ENCODE measurements around the gene FOXJ2.
"Not testable (repeated sequence)": the region's sequence is repeated elsewhere in the genome, so short reads cannot be mapped to it uniquely, and the experiment has no call there.

The FOXJ2 gene

DNA sequence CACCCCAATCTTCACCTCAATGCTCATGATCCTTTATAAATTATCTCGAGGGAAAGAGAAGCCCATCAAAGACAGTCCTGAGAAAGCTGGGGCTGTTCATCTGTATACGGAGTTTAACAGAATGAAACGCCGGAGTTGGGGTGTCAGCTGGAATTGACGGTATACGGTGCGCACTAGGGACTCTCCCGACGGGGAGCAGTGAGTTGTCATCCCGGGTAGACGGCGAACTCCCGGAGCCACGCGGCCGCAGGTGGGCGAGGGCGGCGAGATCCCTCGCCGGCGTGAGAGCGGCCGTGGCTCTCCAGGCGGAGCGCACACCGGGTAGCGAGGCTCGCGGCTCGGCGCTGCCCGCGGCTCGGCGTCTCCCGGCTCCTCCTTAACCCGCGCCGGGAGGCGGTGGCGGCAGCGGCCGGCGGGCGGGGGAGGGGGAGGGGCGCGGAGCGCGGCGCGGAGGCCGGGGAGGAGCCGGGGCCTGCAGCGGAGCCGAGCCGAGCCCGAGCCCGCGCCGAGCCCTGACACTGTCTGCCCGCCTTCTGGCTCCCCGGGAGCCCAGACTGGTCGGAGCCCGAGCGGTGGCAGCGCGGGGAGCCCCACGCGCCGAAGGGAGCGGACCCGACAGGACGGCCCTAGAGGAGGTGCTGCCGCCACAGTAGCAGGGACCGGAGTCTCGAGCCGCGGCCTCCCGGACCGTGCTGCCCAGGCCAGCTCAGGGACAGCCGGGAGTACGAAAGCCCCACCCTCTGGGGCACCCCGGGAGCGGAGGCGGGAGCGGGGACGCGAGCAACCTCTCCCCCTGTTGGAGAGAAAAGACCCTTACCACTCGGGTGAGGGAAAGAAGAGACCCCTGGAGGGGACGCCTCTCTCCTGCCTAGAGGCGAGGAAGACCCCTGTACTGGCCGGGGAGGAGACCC lies at the start of gene FOXJ2:
Gene FOXJ2 (plus strand): TSS at position 475 of the 911 bp plus-strand sequence. CDS start 7,117 bp downstream, outside the sequence.
- DNase-seq, result peak in 53 of 56 donors; percentile 13 to 84 (median 66)

DNA sequence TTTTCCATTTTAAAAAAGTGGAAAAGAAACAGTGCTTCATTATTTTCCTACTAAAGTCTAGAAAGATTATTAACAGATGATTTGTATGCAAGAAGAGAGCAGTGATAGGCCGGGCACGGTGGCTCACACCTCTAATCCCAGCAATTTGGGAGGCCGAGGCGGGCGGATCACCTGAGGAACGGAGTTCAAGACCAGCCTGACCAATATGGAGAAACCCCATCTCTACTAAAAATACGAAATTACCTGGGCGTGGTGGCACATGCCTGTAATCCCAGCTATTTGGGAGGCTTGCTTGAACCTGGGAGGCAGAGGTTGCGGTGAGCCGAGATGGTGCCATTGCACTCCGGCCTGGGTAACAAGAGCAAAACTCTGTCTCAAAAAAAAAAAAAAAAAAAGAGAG lies 49.5 kb upstream of the FOXJ2 start:
- DNase-seq, result not testable (repeated sequence)

DNA sequence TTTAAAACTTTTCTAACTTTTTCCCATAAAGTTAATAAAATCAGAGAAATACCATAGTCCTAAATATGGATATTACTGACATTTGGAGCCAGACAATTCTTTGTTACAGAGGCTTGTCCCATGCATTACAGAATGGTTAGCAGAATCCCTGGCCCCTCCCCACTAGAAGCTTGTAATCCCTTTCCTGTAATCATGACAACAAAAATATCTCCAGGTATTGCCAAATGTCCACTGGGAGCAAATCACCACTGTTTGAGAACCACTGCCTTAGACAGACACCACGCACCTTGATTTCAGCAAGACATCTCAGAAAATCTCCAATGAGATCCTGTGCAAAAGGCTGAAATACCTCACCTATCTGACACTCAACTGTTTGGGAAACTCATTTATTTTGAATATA lies 49.1 kb upstream of the FOXJ2 start:
- DNase-seq, result not testable (repeated sequence)

DNA sequence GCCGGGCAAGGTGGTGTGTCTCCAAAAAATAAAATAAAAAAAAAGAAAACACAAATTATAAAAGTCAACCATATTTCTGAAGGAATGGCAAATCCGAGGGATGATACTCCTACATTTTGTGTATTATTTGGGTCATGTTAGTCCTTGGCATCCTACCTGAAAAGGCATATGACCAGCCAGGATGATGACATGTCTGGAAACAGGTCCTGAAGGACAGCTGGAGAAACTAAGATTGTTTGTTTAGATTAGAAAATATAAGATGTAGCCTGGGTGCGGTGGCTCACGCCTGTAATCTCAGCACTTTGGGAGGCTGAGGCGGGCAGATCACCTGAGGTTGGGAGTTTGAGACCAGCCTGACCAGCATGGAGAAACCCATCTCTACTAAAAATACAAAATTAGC lies 47.6 kb upstream of the FOXJ2 start:
- DNase-seq, result no peak

DNA sequence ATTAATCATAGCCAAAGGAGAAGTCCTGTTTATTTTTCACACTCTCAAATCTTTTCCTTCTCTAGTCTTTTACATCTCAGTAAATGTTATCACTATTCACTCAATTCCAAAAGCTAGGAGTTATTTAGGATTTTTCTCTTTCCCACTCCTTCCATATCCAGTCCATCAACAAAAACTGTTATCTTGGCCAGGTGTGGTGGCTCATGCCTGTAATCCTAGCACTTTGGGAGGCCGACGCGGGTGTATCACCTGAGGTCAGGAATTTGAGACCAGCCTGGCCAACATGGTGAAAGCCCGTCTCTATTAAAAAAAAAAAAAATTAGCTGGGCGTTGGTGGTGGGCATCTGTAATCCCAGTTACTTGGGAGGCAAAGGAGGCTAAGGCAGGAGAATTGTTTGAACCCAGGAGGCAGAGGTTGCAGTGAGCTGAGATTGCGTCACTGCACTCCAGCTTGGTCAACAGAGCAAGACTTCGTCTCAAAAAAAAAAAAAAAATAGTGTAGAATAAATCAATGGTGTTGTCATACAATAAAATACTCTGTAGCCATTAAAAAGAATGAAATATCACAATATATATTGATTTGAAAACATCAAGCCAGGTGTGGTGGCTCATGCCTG lies 46.6 kb upstream of the FOXJ2 start:
- DNase-seq, result no peak

DNA sequence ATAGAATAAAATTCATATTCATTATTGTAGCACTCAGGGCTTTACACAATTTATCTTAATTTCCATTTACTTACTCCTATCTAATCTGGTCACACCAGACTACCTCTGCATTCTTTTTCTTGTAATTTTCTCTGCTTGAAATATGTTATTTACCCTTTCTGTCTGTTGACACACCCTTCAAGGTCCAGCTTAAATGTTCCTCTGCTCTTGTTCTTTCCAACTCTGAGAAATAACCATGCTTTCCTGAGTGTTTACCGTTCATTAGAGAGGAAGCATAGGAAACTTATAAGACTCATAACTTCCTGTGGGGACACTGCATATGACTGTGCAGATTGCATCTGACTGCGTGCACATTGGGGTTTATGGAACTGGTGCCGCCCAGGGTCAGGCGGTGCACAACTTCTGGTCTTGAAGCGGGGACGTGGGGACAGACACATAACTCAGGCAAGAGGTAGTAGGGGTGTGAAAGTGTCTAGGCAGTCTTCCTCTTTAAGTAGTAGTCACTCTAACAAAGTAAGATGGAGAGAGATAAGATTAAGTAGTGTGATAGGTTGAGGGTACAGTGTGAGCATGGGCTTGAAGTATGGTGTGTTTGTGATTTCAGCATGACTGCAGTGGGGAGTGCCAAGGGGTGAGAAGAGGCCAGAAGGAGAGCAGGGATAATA lies 42.6 kb upstream of the FOXJ2 start:
- DNase-seq, result no peak

DNA sequence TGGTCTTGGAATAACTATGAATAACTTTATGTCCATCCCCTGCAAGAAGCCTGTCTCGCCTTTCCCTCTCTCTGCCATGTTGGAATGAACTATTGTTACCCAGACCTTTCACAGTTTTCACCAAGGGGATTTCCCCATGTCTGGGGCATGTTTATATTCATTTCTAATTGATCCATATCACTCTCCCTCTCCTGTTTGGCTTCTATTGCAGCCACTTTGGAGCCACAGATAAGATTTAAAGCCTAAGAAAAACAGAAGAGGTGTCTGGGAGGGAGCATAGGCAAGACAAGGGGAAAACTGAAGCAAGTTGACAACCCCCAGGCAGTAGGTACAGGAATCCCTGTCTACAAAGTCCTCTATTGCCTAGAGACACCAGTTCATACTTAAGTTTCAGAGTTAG lies 41.0 kb upstream of the FOXJ2 start:
- DNase-seq, result no peak

DNA sequence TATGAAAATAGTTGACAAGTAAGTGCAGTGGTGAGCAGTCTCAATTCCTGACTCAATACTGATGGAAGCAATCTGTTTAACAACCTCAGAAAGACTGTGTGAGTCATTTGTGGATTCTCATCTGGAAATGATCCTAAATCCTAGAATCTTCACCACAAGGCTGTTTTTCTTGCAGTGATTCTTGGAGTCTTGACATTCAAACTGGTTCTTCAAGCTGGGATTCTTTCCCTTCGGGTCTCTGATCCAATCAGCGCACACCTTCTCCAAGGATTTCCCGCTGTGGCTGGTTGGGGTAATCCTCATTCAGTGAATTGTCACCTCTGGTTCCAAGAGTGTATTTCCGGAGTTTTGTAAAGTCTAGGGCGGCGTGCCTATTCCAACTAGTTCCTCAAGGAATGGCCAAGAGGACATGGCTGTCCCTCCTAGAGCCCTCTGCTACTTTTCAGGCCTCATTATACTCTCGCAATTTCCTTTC lies 37.7 kb upstream of the FOXJ2 start:
- DNase-seq, result peak in 1 of 56 donors; percentile 35

DNA sequence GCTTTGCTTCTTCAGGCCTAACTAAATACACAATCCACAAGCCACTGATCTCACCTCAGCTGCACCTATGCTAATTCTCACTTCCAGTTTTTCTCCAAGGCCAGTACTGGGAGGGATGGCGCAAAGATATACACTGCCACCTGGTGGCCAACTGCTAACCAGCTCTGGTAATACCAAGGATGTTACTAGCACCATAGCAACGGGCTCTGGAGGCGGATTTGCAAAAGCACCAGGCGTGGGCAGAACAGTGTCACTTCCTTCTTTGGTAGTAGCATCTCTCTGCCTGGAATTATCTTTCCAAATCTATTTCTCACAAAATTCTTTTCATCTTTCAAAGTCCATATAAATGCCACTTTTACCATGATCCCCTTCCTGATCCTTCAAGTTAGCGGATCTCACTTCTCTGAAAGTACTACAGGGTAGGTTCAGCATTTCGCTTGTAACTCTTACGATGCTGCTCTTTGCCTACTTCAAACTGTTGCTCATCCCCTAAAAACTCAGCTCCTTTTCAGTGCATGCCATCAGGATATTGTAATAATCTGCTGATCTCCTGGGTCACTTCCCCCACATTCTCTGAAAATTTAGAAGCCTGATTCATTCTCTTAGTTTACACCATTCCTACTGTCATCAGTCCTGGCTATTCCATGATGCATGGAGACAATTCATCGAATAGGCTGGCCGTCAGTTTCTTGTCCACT lies 37.1 kb upstream of the FOXJ2 start:
- DNase-seq, result peak in 55 of 56 donors; percentile 11 to 93 (median 67)

DNA sequence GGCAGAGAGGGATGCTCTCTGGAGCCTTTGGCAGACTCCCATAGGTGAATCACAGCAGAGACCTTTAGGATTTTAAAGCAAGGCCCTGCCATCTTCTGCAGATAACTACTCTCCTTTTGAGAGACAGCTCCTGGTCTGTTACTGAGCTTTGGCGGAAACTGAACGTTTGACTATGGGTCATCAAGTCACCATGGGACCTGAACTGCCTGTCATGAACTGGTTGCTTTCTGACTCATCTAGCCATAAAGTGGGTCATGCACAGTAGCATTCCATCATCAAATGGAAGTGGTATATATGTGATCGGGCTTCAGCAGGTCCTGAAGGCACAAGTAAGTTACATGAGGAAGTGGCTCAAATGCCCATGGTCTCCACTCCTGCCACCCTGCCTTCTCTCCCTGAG lies 31.7 kb upstream of the FOXJ2 start:
- not testable (repeated sequence) for DNase-seq

DNA sequence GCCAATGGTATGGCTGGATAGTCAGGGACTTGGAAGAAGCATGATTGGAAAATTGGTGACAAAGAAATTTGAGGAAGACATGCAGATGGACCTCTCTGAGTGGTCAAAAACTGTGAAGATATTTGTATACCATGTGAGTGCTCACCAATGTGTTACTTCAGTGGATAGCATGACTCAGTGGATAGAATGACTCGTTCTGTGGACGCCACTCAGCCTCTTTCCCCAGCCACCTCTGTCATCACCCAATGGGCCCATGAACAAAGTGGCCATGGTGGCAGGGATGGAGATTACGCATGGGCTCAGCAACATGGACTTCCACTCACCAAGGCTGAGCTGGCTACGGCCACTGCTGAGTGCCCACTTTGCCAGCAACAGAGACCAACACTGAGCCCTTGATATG lies 31.0 kb upstream of the FOXJ2 start:
- DNase-seq, result not testable (repeated sequence)

DNA sequence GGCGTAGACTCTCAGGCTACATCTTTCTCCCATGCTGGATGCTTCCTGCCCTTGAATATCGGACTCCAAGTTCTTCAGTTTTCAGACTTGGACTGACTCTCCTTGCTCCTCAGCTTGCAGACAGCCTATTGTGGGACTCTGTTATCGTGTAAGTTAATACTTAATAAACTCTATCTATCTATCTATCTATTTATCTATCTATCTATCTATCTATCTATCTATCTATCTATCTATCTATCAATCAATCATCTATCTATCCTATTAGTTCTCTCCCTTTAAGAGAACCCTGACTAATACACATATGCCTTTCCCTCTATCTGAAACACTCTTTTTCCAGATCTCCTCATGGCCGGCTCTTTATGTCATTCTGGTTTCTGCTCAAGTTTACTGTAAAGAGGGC lies 27.6 kb upstream of the FOXJ2 start:
- not testable (repeated sequence) for DNase-seq

DNA sequence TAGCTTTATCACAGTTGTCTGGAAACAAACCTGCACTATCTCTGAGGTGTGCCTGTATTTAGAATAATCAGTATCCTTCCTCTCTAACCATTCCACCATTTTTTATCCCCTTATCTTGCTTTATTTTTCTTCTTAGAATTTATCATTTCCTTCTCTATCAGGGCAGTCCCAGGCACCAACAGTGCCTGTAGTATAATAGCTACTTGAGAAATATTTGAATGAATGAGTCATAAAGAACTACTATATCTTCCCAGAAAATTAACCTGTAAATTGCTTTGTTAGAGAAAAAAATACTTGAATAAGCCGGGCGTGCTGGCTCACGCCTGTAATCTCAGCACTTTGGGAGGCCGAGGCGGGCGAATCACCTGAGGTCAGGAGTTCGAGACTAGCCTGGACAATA lies 21.2 kb upstream of the FOXJ2 start:
- DNase-seq, result no peak

DNA sequence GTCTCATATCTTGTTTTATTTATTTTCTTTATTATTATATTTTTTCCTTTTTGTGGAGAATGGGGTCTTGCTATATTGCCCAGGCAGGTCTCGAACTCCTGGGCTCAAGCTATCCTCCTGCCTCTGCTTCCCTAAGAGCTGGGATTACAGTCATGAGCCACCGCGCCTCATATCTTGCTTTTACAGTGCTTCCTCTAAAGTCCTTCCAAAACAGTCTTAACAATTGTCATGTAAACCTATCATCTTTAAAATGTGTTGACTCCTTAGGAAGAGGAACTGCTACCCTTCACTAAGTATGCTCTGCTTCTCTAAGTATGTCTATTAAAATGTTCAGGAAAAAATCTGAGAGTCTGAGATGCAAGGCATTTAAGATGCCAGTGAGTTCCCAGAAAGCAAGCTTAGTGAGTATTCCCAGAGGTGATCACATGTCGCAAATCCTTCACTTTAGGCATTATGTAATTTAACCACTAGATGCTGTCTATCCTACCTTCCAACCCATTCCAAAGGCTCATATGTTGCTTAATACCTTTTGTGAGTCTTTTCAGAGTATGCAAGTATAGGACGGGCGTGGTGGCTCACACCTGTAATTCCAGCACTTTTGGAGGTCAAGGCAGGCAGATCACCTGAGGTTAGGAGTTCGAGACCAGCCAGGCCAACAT lies 19.7 kb upstream of the FOXJ2 start:
- DNase-seq, result no peak

DNA sequence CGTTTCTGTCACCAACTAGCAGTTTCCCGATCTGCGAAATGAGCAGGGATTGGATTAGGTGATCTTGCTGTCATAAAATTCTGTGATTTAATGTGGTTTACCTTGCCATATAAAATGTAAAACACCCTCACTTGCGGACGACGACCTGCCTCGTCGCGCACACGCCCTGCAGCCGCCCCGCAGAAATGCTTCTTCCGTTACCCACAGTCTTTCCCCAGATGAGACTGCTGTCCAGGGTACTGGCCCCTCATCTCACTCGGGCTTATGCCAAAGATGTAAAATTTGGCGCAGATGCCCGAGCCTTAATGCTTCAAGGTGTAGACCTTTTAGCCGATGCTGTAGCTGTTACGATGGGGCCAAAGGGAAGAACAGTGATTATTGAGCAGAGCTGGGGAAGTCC lies 17.7 kb upstream of the FOXJ2 start:
- DNase-seq, result no peak

DNA sequence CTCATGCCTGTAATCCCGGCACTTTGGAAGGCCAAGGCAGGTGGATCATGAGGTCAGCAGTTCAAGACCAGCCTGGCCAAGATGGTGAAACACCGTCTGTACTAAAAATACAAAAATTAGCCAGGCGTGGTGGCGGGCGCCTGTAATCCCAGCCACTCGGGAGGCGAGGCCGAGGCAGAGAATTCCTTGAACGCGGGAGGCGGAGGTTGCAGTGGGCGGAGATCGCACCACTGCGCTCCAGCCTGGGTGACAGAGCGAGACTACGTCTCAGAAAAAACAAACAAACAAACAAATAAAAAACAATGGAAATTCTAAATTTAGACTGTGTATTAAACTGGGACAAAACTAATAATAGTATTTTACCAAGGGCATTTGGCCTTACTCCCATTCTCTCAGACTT lies 14.3 kb upstream of the FOXJ2 start:
- not testable (repeated sequence) for DNase-seq

DNA sequence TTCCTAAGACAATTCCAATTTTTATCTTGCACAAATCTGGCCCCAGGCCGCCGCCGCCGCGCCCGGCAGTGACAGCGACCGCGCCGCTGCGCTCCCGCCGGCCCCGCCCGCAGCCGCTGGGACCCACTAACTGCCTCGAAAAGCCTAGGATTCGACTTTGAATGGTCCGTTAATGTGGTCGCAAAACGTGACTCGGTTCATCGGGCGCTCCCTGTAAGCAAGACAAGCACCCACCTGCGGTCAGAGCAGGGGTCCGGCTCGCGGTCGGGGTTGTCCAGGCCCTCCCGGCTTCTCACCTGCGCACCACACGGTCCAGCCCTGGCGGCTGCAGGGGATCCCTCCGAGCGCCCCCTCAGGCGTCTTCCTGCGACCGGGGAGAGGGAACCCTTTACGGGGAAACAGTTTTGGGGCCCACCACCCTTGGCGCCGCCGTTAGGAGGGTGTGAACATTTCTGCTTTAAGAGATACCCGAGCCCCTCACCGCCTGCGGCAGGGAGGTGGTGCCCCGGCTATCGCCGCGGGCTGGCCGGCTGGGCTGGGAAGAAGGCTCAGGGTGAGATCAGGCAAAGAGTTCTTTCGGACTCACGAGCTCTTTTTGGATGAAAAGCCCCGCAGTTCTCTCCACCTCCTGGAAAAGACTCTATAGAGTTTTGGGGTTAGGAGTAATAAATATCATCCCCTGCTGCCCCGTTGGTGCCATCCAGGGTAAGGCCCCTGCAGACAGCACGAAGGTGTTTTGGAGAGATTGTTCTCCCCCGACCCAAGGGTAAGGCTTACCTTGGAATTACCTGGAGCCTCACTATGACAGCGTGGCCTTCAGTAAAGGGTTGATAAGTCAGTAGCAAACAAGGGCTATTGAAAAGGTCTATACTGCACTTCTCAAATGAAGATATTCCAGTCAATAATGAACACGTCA lies 13.6 kb upstream of the FOXJ2 start:
- peak in 10 of 56 donors; percentile 8 to 45 (median 24) for DNase-seq

DNA sequence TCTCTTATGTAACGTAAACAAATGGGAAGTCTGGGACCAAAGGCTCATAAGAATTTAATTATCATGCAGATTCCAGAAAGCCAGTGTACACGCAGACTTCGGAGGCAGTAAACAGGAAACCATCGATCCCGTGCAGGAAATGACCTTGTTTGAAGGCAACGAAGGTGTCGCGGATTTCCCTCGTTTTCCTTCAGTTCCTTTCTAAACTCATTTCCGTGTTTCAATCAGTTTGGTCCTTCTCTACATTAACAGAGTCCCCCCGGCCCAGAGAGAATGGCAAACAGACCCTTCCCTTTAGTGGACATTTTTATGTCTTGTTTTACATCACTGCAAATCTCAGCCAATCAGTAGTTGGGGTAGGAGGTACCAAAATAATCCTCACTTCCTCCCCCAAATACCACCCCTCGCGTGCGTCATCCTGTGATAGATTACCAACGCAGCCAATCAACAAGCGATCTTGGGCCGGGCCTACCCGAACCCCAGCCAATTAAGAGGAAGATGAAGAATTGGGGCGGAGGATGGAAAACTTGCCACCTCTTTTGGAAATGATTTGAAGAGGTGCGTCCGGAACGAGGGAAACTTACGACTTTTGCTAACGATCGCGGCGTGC lies 6.1 kb upstream of the FOXJ2 start:
- DNase-seq, result peak; percentile 75 to 99 (median 95)

DNA sequence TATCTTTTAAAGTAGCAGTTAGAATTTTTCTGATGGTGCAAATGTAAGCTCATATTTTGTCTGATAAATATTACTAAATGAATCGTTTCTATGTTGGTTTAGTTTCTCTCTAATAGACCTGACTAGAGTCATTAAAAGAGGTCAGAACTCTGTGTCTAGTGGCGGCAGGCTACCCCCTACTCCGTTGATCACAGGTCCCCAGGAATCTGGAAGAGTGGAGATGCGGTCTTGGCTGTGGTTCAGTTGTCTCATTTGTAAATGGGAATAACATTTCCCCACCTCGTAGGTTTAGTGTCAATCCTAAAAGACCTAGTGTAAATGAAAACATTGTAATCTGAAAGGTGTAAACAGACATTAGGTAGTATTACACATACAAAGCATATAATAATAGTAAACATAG lies 4.7 kb upstream of the FOXJ2 start:
- DNase-seq, result no peak

Measured in nucleus accumbens (tissue), 56 donors.